Uterus (tissue), 4 donors: Measurements from ENCODE around the gene DPEP1. TPM values are rescaled to one million over a fixed set of nuclear protein-coding genes. Genes with fewer than 3 reads are reported as not detected.

Source experiments
- DNase-seq, 2 donors: peaks; one replicate each; pipeline ENCODE4 v3.0.0-alpha.2; 2019 to 2020
- H3K27ac ChIP-seq, 2 donors: fragments of 200-600 bp; sonication (generic); 1 replicate in 1 of 2; 2 replicates in 1 of 2; pipeline ENCODE4 v1.5.1; 2016 to 2018
- H3K27me3 ChIP-seq, 2 donors: fragments of 200-600 bp; sonication (generic); one replicate each; pipeline ENCODE4 v1.5.1; 2018 to 2019; ENCODE audit warnings: control low read depth in 1 of 2
- H3K36me3 ChIP-seq, 2 donors: fragments of 200-600 bp; sonication (generic); one replicate each; pipeline ENCODE4 v1.5.1; 2019; ENCODE audit warnings: control low read depth in 1 of 2
- H3K4me1 ChIP-seq, 2 donors: fragments of 200-600 bp; sonication (generic); one replicate each; pipeline ENCODE4 v1.5.1; 2018 to 2019; ENCODE audit warnings: control low read depth in 1 of 2
- H3K4me3 ChIP-seq, 2 donors: fragments of 200-600 bp; sonication (generic); 1 replicate in 1 of 2; 2 replicates in 1 of 2; pipeline ENCODE4 v1.5.1; 2018 to 2019; ENCODE audit warnings: mild to moderate bottlenecking in 1 of 2
- H3K9me3 ChIP-seq, 2 donors: fragments of 200-600 bp; sonication (generic); one replicate each; pipeline ENCODE4 v1.5.1; 2019; ENCODE audit warnings: control low read depth in 1 of 2
- POLR2A ChIP-seq, 2 donors: fragments of 450-650 bp; IDR thresholded peaks; one replicate each; pipeline ENCODE4 v1.6.1; 2016; ENCODE audit warnings: antibody characterized with exemption in 2 of 2, mild to moderate bottlenecking in 1 of 2, moderate library complexity in 1 of 2
- intact Hi-C: fragments of 100-400 bp; cut with DNase I; formaldehyde crosslinking; loops from one replicate; pipeline ENCODE4 v1.15.1; 2023; ENCODE audit warnings: low total_unique reads
- total RNA-seq, 4 donors: library from RNA; depleted of rRNA in 3 of 4; stranded (reverse); fragments of >200 nt in 3 of 4; gene quantifications; one replicate each; pipeline versions ENCODE4 v1.1.0 to v1.2.4, GENCODE V29; 2014 to 2023
- TF ChIP-seq, protein P1 (sequence below), 4 experiments: fragments of 200-600 bp in 2 of 4; fragments of 450-650 bp in 2 of 4; sonication (generic) in 2 of 4; IDR thresholded peaks; one replicate each; pipeline ENCODE4 v1.5.1; 2016 to 2019; ENCODE audit warnings: antibody characterized with exemption in 4 of 4, mild to moderate bottlenecking in 2 of 4, moderate library complexity in 1 of 4
- donor health status: DM: yes; HTN: yes; CAD: no.

Gene DPEP1
- total RNA-seq, 4 donors from 2014 or later, result 1.0 to 5.5 TPM; not detected in 2

DNA sequence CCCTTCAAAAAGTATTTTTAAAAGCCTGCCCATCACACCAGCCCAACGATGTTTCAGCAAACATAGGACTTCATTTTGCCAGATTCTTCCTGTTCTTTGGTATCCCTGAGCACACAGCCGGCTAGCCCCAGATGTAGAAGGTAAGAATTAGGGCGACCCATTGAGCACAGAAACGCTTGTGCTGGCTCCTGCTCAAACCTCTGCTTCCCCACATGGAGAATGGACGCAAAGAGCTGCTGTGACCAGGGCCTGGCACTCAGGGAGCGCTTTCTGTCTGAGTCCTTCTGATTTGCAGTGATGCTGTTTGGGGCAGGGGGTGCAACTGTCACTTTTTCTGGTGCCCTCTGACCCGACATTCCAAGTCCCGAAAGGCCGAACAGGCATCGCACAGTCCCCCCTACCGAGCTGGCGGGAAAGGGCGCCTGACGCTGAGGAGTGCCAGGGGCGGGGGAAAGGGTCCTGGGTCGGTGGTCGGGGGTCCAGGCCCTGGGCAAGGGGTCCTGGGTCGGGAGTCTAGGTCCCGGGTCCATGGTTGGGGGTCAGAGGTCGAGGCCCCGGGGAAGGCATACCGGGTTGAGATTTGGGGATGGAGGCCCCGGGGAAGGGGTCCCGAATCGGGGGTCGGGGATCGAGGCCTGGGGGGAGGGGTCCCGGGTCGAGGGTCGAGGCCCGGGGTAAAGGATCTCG lies 43.1 kb downstream of the DPEP1 start:
- Histone ChIP-seq H3K4me3 (peak overlapping the region; percentile 64 to 84), H3K4me1 (peaks cover 0 to 7% of the 10 kb centered on the region in 2 donors), H3K36me3 (no peaks in the 10 kb centered on the region), H3K9me3 (no peaks in the 10 kb centered on the region), H3K27ac (peak overlapping the region in 1 of 2 donors; percentile 62), H3K27me3 (no peaks in the 10 kb centered on the region)
- no peak for DNase-seq
- intact Hi-C loops, result no loop called here
- TF ChIP-seq, protein P1, sequence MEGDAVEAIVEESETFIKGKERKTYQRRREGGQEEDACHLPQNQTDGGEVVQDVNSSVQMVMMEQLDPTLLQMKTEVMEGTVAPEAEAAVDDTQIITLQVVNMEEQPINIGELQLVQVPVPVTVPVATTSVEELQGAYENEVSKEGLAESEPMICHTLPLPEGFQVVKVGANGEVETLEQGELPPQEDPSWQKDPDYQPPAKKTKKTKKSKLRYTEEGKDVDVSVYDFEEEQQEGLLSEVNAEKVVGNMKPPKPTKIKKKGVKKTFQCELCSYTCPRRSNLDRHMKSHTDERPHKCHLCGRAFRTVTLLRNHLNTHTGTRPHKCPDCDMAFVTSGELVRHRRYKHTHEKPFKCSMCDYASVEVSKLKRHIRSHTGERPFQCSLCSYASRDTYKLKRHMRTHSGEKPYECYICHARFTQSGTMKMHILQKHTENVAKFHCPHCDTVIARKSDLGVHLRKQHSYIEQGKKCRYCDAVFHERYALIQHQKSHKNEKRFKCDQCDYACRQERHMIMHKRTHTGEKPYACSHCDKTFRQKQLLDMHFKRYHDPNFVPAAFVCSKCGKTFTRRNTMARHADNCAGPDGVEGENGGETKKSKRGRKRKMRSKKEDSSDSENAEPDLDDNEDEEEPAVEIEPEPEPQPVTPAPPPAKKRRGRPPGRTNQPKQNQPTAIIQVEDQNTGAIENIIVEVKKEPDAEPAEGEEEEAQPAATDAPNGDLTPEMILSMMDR (IDR thresholded peaks at IDR 0.05), result no peak
- TF ChIP-seq POLR2A (IDR thresholded peaks at IDR 0.05), result no peak

GRCh38 chr16:89657442-89658220 lies 44.2 kb downstream of the DPEP1 start, which contains the start of the genes CHMP1A and SPATA33:
Gene CHMP1A (minus strand): TSS chr16:89657708. CDS start chr16:89657588, 120 bp downstream.
Gene SPATA33 (plus strand): TSS chr16:89657836. CDS start chr16:89657912, 76 bp downstream.
- TF ChIP-seq, protein P1 (IDR thresholded peaks at IDR 0.05), result no peak
- peak in 1 of 2 donors; percentile 61 for TF ChIP-seq POLR2A (IDR thresholded peaks at IDR 0.05)
- Histone ChIP-seq H3K36me3 (no peaks in the 10 kb centered on the region), H3K27ac (peak within 1 kb of the TSS; percentile 30 to 62), H3K9me3 (no peaks in the 10 kb centered on the region), H3K4me3 (peak within 1 kb of the TSS; percentile 64 to 84), H3K4me1 (peaks cover 0 to 7% of the 10 kb centered on the region in 2 donors), H3K27me3 (no peaks in the 10 kb centered on the region)
- intact Hi-C loops, result no loop called here
- peak; percentile 81 to 92 for DNase-seq

DNA sequence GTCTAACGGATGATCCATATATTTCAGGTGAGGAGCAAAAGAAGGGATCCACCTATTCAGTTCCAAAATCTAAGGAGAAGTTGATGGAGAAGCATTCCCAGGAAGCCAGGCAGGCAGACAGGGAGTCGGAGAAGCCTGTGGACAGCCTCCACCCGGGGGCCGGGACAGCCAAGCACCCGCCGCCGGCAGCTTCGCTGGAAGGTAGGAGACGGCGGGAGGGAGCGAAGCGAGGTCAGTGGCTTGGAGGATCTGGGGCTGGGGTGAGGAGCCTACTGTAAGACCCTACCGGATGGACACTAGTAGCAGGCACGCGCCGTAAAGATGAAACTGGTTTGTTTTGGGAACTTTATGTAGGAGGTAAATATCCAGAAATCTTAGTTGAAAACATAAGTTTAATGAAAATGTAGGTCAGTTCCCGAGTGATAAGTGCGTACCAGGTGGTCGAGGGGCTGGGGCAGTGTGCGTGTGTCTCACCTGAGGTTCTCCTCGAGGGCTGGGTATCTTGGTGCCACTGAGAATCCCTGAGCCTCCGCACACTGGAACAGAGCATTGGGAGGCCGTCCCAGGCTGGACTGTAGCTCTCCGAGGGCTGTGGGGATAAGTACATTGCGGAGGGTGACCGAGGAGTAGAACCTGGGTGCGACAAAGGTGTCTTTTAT lies 44.9 kb downstream of the DPEP1 start:
- Histone ChIP-seq H3K4me1 (peaks cover 0 to 7% of the 10 kb centered on the region in 2 donors), H3K9me3 (no peaks in the 10 kb centered on the region), H3K4me3 (peak overlapping the region; percentile 64 to 84), H3K27me3 (no peaks in the 10 kb centered on the region), H3K36me3 (no peaks in the 10 kb centered on the region), H3K27ac (peak overlapping the region; percentile 30 to 62)
- TF ChIP-seq, protein P1 (IDR thresholded peaks at IDR 0.05), result no peak
- TF ChIP-seq POLR2A (IDR thresholded peaks at IDR 0.05), result no peak
- no peak for DNase-seq
- intact Hi-C loops, result no loop called here

- H3K4me3 ChIP-seq, result no peak overlapping the region
- no peaks in the 10 kb centered on the region for H3K36me3 ChIP-seq
- TF ChIP-seq, protein P1 (IDR thresholded peaks at IDR 0.05), result no peak
- TF ChIP-seq POLR2A (IDR thresholded peaks at IDR 0.05), result no peak
- no peaks in the 10 kb centered on the region for H3K9me3 ChIP-seq
- intact Hi-C loops, result no loop called here
- no peaks in the 10 kb centered on the region for H3K27me3 ChIP-seq
- H3K27ac ChIP-seq, result no peak overlapping the region
- DNase-seq, result no peak
- H3K4me1 ChIP-seq, result peaks cover 0 to 7% of the 10 kb centered on the region in 2 donors
Measured at GRCh38 chr16:89660146-89660545, 46.7 kb downstream of the DPEP1 start.
